NCI-H1105 (cell line): ENCODE measurements around the gene SALL2.

Experiments used
- DNase-seq: peaks from one replicate; lab custom pipeline; 2025; lab: John Stamatoyannopoulos, UW

Gene SALL2

DNA sequence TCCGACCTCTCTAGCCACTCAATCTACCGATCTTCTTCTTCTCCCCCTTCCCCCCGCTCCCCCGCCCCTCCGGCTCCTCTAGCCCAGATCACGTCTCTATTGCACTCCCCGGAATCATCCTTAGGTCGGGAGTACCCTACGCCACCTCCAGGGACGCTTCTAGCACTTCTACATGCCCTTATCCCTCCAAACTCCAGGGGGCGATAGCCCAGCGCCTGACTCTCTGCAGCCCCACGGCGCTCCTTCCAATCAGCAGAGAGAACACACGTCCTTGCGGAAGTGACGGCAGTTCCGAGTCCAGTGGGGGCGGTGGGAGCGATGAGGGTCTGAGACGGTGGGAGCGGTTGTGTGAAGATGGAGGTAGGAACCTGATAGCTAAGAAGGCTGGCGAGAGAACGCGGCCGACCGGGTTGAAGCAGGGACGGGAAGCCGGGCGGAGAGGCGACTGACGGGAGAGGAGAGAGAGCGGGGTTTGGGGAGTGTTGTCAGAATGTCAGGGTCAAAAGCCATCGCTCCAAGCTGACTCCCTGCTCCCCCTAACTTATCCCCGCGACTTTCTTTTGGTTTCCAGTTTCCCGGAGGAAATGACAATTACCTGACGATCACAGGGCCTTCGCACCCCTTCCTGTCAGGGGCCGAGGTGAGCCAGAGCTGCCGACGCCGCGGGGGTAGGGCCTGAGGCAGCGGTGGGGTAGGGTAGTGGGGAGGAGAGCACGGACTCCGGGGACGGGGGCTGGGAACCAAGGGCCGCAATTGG is 49.0 kb downstream of the SALL2 start, which contains the start of the genes RAB2B and TOX4:
RAB2B (minus strand) TSS at position 35 of the 757 bp plus-strand sequence. CDS start 87 bp downstream, outside the sequence.
TOX4 (plus strand) TSS at position 271 of the 757 bp plus-strand sequence; CDS start at position 355, 84 bp downstream.
- DNase-seq, result peak; percentile 98

DNA sequence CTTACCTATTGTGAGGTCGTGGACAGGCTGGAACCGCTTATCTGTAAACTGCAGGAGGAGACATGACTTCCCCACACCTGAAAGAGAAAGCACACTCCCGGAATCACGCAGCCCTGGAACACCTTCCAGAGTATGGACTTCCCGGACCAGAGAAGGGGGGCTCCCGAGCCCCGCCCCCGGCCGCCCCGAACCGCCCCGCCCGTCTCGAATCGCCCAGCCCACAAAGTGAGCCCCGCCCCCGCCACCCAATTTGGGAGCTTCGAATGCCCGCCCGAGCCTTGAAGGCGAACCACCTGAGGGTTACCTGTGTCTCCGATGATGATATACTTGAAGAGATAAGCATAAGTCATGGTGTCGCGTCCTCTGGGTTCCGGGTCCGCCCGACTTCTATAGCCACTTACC is 49.6 kb downstream of the SALL2 start:
- DNase-seq, result peak; percentile 90

DNA sequence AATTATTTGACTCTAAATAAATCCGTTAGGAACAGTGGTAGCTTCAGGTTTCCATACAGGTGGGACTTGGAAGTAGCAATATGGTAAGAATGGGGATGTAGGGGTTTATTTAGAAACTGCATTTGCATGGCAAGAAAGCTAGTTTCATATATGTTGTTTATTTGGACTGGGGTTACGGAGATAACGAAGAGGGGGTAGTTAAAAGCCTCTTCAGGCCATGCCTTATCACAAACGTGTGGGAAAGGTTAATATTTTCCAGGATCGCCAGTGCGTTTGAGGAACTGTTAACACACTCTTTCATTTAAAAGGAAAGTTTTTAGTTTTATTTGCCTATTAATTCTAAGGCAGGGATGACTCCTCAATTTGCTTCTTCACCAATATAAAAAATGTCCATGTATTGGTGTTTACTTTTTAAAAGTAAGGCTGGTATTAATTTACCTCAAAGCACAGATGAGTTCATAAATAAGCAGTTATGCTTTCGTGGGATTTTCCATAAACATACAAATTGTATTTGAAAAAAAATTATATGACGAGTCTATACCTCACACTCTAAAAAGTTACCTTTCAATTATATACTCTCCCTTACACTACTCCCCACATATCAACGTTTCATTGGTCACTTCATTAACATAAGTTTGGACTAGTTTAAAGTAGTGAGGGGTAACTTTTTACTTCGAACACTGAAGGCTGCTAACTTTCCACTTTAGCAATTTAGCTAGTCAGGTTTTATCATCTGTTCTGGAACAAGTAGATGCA is 50.2 kb downstream of the SALL2 start:
- DNase-seq, result no peak
